WTC11 (cell line): ENCODE results near the gene CPAMD8.

Experiments
- CBFB ChIP-seq: sonication (generic); formaldehyde crosslinking; IDR thresholded peaks from 2 replicates; pipeline ENCODE4 v1.8.1; 2022; ENCODE audit warnings: mild to moderate bottlenecking, low read depth, missing genetic modification reagents
- CTCF ChIP-seq: fragments of 200-600 bp; IDR thresholded peaks from 2 replicates; pipeline ENCODE4 v1.8.0; 2022; ENCODE audit warnings: antibody characterized with exemption
- ZNF121 ChIP-seq: sonication (generic); formaldehyde crosslinking; IDR thresholded peaks from 2 replicates; pipeline ENCODE4 v1.8.0; 2023; ENCODE audit warnings: missing genetic modification reagents

DNA sequence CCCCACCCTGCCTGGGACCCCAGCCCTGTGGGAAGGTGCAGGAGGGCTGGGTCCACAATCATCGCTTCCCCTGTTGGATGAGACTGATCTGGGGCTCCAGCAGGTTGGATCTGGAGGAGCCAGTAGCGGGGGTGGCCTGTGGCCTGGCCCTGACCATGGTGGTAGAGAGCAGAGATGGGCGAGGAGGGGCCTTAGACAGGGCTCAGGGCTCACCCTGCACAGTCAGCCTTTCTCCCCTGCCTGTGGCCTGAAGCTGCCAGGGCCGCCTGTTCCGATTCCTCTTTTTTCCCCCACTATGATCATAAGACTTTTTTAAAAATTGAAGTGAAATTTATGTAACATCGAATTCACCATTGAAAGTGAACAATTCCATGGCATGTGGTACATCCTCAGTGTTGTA lies 179.2 kb downstream of the CPAMD8 start:
- TF ChIP-seq ZNF121 (CRISPR knock-in tag) (no peak), CTCF (no peak), CBFB (CRISPR knock-in tag) (no peak)
